Naive thymus-derived CD8-positive, alpha-beta T cell (primary cell): ENCODE measurements around the gene RASA3. TPM values are rescaled to one million over a fixed set of nuclear protein-coding genes. Genes with fewer than 3 reads are reported as not detected.

Source experiments
- ATAC-seq, 2 donors: fragments of 150-1000 bp; cut with Tn5 transposase in 1 of 2; sonication (Bioruptor Pico), chemical (Tn5 transposase) in 1 of 2; 1 replicate in 1 of 2; 2 replicates in 1 of 2; pipeline ENCODE4 v1.10.0; 2021; ENCODE audit warnings: mild to moderate bottlenecking in 2 of 2, moderate library complexity in 2 of 2
- POLR2A ChIA-PET: fragments of 350-600 bp; sonication (Branson Sonifier 250); formaldehyde crosslinking; loops from one replicate; lab custom pipeline; 2021; ENCODE audit warnings: antibody characterized with exemption; lab: Charles Lee
- DNase-seq, 10 donors: peaks; one replicate each; pipeline versions ENCODE4 v3.0.0 to v3.0.0-alpha.2; 2020 to 2022
- H3K27ac Mint-ChIP-seq, 10 donors: one replicate each; pipeline ENCODE4 v1.8.0; 2020 to 2022; ENCODE audit warnings: mild to moderate bottlenecking in 10 of 10, mixed read lengths in 10 of 10, moderate library complexity in 4 of 10, inconsistent platforms in 1 of 10
- H3K27me3 Mint-ChIP-seq, 5 donors: one replicate each; pipeline ENCODE4 v1.8.0; 2021 to 2022; ENCODE audit warnings: mixed read lengths in 5 of 5
- H3K36me3 Mint-ChIP-seq, 3 donors: one replicate each; pipeline ENCODE4 v1.8.0; 2020 to 2022; ENCODE audit warnings: mixed read lengths in 3 of 3, mild to moderate bottlenecking in 2 of 3, inconsistent platforms in 1 of 3
- H3K4me1 Mint-ChIP-seq, 4 donors: one replicate each; pipeline ENCODE4 v1.8.0; 2021 to 2022; ENCODE audit warnings: mixed read lengths in 4 of 4
- H3K4me3 Mint-ChIP-seq, 10 donors: one replicate each; pipeline ENCODE4 v1.8.0; 2020 to 2022; ENCODE audit warnings: mild to moderate bottlenecking in 10 of 10, mixed read lengths in 10 of 10, moderate library complexity in 6 of 10, inconsistent platforms in 1 of 10
- H3K9me3 Mint-ChIP-seq, 9 donors: one replicate each; pipeline ENCODE4 v1.8.0; 2020 to 2022; ENCODE audit warnings: mixed read lengths in 9 of 9, mild to moderate bottlenecking in 3 of 9, inconsistent platforms in 1 of 9, moderate library complexity in 1 of 9
- polyA plus RNA-seq, 3 donors: library from polyadenylated mRNA; unstranded; fragments of 300-500 nt; fragmentation: Illumina TruSeq; gene quantifications; one replicate each; pipeline ENCODE4 v1.2.3, GENCODE V29; 2021
- total RNA-seq, 8 experiments: library from RNA in 2 of 8; stranded (reverse) in 2 of 8; gene quantifications; one replicate each; pipeline ENCODE4 v1.2.3 and lab custom pipeline; 2021 to 2026

Gene RASA3
- total and polyA plus RNA-seq, 5 experiments from 2014 or later = 62.2 to 196 (median 169) TPM

DNA sequence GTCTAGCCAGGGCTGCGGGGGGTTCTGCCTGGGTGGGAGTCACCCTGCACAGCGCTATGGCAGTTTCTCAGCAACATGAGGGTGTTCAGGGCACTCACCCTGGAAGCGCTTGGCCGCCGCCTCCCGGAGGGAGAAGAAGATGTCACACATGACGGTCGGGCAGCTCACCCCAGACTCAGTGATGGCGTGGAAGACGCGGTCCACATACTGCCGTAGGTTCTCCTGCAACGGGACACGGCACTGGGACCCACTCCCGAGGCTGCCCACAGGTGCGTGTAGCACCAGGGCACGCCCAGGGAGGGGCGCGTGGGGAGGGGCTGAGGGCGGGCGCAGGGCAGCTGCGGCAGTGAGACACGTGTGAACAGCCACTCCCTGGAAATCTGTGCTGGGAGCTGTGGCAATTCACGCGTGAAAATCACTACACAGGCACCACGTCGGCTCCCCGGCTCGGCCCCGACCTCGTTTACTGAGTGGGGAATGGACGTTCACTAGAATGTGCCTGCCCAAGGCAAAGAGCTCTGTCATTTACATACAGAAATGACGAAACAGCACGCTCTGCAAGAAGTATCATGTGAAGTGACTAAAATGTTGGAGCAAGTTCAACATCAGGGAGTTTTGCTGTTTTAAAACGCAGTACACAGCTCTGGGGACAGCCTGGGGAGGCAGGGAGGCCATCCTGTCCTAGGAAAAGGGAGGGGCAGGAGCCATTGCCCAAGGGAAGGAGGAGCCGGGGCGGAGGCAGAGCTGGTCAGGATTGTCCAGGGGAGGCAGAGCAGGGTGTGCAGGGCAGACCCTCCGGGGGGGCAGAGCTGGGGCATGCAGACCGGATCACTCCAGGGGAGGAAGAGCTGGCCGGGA, 117.1 kb downstream of the RASA3 start:
- peak overlapping the region in 4 of 10 donors; percentile 14 to 86 (median 48) for H3K27ac Mint-ChIP-seq
- peak overlapping the region in 1 of 10 donors; percentile 12 for H3K4me3 Mint-ChIP-seq
- no peaks in the 10 kb centered on the region for H3K27me3 Mint-ChIP-seq
- H3K36me3 Mint-ChIP-seq = peaks cover 6 to 46% (median 14%) of the 10 kb centered on the region in 3 donors
- peaks cover 3 to 8% (median 7%) of the 10 kb centered on the region in 4 donors for H3K4me1 Mint-ChIP-seq
- DNase-seq (peak in 1 of 10 donors; percentile 51), ATAC-seq (no peak)
- H3K9me3 Mint-ChIP-seq = peaks cover 0 to 3% (median 0%) of the 10 kb centered on the region in 9 donors
- POLR2A ChIA-PET = interaction anchor here (0.6 to 1.3 kb wide), 4 partner anchors 80 to 212 kb away, joined by 3 to 4 read pairs (median 3); no protein-coding TSS in a partner anchor

DNA sequence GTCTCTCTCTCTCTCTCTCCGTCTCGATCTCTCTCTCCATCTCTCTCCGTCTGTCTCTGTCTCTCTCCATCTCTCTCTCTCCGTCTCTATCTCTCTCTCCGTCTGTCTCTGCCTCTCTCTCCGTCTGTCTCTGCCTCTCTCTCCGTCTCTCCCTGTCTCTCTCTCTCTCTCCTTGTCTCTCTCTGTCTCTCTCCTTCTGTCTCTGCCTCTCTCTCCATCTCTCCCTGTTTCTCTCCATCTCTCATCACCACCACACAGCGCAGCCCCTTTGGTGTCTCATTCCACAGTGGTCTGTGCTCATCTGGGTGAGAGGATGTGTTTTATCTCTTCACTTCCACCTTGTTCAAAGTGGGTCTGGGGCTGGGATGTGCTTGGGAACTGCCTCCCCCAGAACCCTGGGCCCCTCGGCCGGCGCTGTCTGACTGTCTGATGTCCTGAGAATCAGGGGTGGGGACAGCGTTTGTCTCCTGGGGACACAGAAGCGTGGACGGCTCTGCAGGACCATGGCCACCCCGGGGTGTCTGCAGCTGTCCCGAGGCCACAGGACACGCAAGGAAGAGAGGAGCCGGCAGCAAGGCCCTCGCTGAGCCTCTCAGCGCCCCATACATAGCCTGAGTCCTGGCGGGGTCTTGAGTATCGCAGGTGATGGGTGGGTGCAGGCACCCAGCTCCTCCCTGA, 118.3 kb downstream of the RASA3 start:
- Mint-ChIP-seq H3K9me3 (peaks cover 0 to 3% (median 0%) of the 10 kb centered on the region in 9 donors), H3K4me1 (peaks cover 3 to 8% (median 7%) of the 10 kb centered on the region in 4 donors), H3K36me3 (peaks cover 6 to 53% (median 19%) of the 10 kb centered on the region in 3 donors), H3K27me3 (no peaks in the 10 kb centered on the region), H3K27ac (no peak overlapping the region), H3K4me3 (no peak overlapping the region)
- DNase-seq (no peak), ATAC-seq (no peak)
- POLR2A ChIA-PET = interaction anchor here (1.0 kb wide), 1 partner anchor 117 kb away, joined by 3 read pairs; no protein-coding TSS in a partner anchor

DNA sequence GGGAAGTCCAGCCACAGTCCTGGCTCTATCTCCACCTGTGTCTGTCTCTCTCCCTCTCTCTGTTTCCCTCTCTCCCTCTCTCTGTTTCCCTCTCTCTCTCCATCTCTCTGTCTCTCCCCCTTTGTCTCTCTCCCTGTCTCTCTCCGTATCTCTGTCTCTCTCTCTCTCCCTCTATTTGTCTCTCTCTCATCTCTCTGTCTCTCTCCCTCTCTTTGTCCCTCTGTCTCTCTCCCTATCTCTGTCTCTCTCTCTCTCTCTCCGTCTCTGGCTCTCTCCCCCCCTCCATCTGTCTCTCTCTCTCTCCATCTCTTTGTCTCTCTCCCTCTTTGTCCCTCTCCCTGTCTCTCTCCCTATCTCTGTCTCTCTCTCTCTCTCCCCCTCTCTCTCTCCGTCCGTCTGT, 119.1 kb downstream of the RASA3 start:
- H3K4me1 Mint-ChIP-seq = peaks cover 3 to 7% (median 6%) of the 10 kb centered on the region in 4 donors
- DNase-seq (no peak), ATAC-seq (no peak)
- peaks cover 0 to 3% (median 0%) of the 10 kb centered on the region in 9 donors for H3K9me3 Mint-ChIP-seq
- H3K27me3 Mint-ChIP-seq = no peaks in the 10 kb centered on the region
- H3K4me3 Mint-ChIP-seq = no peak overlapping the region
- no peak overlapping the region for H3K27ac Mint-ChIP-seq
- POLR2A ChIA-PET = no interaction called here
- H3K36me3 Mint-ChIP-seq = peaks cover 6 to 52% (median 21%) of the 10 kb centered on the region in 3 donors

DNA sequence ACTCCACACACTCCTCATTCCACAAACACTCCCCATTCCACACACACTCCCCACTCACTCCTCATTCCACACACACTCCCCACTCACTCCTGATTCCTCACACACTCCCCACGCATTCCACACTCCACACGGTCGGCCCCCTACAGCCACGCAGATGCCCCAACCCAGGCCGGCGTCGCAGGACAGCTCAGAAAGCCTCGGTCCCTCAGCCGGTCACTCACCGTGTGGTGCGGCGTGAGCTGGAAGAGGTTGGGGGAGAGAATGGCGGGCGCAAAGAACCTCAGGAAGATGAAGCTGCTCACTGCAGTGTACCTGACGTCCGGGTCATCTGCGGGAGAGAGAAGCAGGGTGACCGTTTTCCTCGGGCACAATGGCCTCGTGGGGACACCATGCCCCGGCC, 119.5 kb downstream of the RASA3 start:
- Mint-ChIP-seq H3K27ac (no peak overlapping the region), H3K36me3 (peaks cover 6 to 47% (median 21%) of the 10 kb centered on the region in 3 donors), H3K4me1 (peaks cover 3 to 7% (median 6%) of the 10 kb centered on the region in 4 donors), H3K4me3 (no peak overlapping the region), H3K27me3 (no peaks in the 10 kb centered on the region), H3K9me3 (peaks cover 0 to 3% (median 0%) of the 10 kb centered on the region in 9 donors)
- DNase-seq = peak in 1 of 10 donors; percentile 15
- no peak for ATAC-seq
- POLR2A ChIA-PET = interaction anchor here (0.6 kb wide), 1 partner anchor 9 kb away, joined by 3 read pairs; no protein-coding TSS in a partner anchor

DNA sequence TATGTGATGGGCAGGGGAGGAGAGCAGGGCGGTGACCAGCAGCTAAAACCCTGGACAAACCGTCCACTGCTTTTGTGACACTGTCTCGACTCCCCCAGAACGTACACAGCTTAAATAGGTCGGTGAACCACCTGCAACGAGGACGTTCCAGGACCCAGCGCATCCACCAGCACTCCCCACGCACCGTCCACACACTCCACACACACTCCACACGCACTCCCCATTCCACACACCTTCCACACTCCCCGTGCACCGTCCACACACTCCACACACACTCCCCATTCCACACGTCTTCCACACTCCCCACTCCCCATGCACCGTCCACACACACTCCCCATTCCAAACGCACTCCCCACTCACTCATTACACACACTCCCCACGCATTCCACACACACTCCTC, 120.3 kb downstream of the RASA3 start:
- Mint-ChIP-seq H3K27me3 (no peaks in the 10 kb centered on the region), H3K27ac (no peak overlapping the region), H3K4me1 (peaks cover 3 to 8% (median 7%) of the 10 kb centered on the region in 4 donors), H3K4me3 (no peak overlapping the region), H3K36me3 (peaks cover 6 to 43% (median 21%) of the 10 kb centered on the region in 3 donors), H3K9me3 (peaks cover 0 to 4% (median 0%) of the 10 kb centered on the region in 9 donors)
- DNase-seq (peak in 1 of 10 donors; percentile 58), ATAC-seq (no peak)
- POLR2A ChIA-PET = interaction anchor here (0.7 to 1.1 kb wide), 3 partner anchors 13 to 926 kb away, joined by 3 read pairs; no protein-coding TSS in a partner anchor

DNA sequence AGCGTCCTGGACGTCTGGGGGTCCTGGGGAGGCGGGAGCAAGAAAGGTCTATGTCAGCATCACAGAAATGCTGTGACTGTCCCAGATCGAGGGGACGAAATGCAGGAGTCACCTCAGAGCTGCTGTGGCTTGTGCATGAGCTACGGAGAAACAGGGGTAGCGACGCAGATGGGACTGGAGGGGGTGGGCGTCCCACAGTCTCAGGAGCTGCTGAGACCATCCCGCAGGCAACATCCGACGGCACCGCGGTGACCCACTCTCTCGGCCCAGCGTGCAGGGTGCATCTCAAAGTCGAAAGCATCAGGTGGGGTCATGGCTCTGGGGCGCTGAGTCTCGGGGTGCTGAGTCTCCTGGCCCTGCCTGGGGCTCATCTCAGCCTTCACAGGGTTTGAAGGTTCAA, 121.2 kb downstream of the RASA3 start:
- Mint-ChIP-seq H3K4me1 (peaks cover 3 to 7% (median 6%) of the 10 kb centered on the region in 4 donors), H3K27ac (peak overlapping the region in 9 of 10 donors; percentile 7 to 90 (median 77)), H3K27me3 (no peaks in the 10 kb centered on the region), H3K36me3 (peaks cover 6 to 34% (median 15%) of the 10 kb centered on the region in 3 donors), H3K4me3 (peak overlapping the region in 8 of 10 donors; percentile 7 to 58 (median 32)), H3K9me3 (peaks cover 0 to 4% (median 0%) of the 10 kb centered on the region in 9 donors)
- DNase-seq = peak in 1 of 10 donors; percentile 57
- POLR2A ChIA-PET = interaction anchor here (0.8 to 1.1 kb wide), 2 partner anchors 14 to 209 kb away, joined by 3 read pairs; no protein-coding TSS in a partner anchor
- ATAC-seq = peak; percentile 10 to 21

DNA sequence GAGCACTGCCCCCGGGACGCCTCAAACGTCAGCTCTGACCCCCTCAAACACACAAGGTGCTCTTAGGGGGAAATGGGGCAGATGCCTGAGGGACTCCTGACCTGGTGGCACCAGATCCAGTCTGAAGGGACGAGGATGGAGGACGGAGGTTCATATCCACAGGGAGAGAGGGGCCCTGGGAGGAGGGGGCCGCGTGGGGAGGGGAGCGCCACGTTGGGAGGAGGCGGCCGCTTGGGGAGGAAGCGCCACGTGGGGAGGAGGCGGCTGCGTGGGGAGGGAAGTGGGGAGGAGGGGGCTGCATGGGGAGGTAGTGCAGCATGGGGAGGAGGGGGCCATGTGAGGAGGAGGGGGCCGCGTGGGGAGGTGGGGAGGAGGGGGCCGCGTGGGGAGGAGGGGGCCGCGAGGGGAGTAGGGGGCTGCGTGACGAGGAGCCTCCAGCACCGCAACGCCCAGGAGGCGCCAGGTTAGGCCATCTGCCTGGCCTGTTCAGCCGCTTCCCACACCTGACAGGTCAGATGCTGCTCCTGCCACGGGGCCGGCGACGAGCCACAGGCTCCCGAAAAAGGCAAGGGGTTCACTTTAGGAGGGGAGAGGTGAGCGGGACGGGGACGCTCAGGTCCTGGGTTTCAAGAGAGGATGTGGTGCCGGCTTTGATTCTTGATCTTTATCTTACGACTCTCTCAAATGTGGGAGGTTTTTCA, 121.9 kb downstream of the RASA3 start:
- Mint-ChIP-seq H3K4me3 (peak overlapping the region in 5 of 10 donors; percentile 10 to 58 (median 35)), H3K4me1 (peaks cover 3 to 7% (median 6%) of the 10 kb centered on the region in 4 donors), H3K27ac (peak overlapping the region; percentile 7 to 90 (median 77)), H3K27me3 (no peaks in the 10 kb centered on the region), H3K9me3 (peaks cover 0 to 4% (median 0%) of the 10 kb centered on the region in 9 donors), H3K36me3 (peaks cover 6 to 28% (median 14%) of the 10 kb centered on the region in 3 donors)
- DNase-seq = peak in 8 of 10 donors; percentile 14 to 64 (median 37)
- POLR2A ChIA-PET = no interaction called here
- peak; percentile 51 to 81 for ATAC-seq

DNA sequence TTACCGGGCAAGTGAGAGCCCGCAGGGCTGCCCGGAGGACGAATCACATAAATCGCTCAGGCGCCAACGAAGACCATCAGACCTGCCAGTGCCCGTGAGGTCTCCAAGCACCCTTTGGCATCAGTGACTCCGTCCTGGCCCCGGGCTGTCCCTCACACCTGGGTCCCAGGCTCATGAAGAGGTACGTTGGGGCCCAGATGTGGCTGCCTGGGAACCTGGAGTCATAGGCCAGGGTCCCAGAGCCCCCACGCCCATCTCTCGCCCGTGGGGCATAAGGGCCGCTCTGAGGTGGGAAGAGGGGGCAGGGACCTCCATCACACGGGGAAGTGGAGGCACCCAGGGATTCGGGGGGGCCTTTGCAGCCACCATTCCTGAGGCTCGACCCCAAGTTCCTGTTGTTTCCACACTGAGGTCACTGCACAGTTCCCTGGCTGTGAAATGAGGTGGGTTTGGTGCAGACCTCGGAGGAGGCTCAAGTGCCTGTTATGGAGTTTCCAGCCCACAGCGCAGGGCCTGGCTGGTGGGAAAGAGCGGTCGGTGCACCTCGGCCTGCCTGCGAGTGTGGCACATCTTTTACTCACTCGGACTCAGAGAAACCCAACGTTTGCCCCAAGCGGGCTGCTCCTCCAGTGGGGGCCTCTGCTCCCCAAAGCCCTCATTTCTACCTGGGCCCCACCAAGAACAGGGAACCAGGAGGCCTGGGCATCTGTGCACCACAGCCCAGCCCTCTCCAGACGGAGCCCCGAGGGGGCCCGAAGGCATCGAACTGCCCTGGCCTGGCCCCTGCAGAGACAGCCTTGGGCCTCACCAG, 122.6 kb downstream of the RASA3 start:
- no peaks in the 10 kb centered on the region for H3K27me3 Mint-ChIP-seq
- H3K4me3 Mint-ChIP-seq = no peak overlapping the region
- ATAC-seq = no peak
- H3K4me1 Mint-ChIP-seq = peaks cover 3 to 11% (median 7%) of the 10 kb centered on the region in 4 donors
- DNase-seq = peak in 1 of 10 donors; percentile 35
- H3K36me3 Mint-ChIP-seq = peaks cover 6 to 28% (median 14%) of the 10 kb centered on the region in 3 donors
- POLR2A ChIA-PET = no interaction called here
- H3K27ac Mint-ChIP-seq = peak overlapping the region in 4 of 10 donors; percentile 19 to 73 (median 44)
- H3K9me3 Mint-ChIP-seq = peaks cover 0 to 4% (median 0%) of the 10 kb centered on the region in 9 donors

DNA sequence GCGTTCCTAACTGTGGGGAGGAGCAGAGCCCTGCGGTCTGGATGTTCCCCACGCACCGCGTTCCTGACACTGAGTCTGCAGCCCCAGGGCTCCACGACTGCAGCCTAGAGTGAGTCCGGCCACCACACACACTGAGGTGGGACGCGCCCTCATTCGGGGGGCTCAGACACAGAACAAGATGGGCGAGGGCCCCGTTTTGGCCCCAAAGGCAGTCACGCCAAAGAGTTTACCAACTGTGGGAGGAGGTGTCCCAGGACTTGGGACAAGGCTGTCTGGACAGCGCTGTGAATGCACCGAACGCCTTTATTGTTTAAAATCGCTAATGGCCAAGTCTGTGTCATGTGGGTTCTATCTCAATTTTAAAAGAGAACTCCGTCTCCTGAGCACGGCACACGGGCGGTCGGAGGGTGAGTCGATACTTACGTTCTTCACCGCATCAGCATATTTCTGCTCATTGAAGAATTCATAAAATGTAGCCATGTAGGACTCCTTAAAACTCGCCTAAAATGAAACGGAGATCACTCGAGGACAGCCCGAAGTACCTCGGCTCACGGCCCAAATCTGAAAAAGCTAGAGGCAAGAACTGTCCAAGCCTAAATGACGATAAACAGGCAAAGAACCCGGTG, 123.3 kb downstream of the RASA3 start:
- H3K4me3 Mint-ChIP-seq = peak overlapping the region in 1 of 10 donors; percentile 39
- peaks cover 3 to 16% (median 7%) of the 10 kb centered on the region in 4 donors for H3K4me1 Mint-ChIP-seq
- peaks cover 0 to 6% (median 0%) of the 10 kb centered on the region in 9 donors for H3K9me3 Mint-ChIP-seq
- POLR2A ChIA-PET = no interaction called here
- peaks cover 6 to 32% (median 14%) of the 10 kb centered on the region in 3 donors for H3K36me3 Mint-ChIP-seq
- no peaks in the 10 kb centered on the region for H3K27me3 Mint-ChIP-seq
- ATAC-seq = no peak
- H3K27ac Mint-ChIP-seq = peak overlapping the region in 6 of 10 donors; percentile 10 to 73 (median 38)
- peak in 1 of 10 donors; percentile 59 for DNase-seq

DNA sequence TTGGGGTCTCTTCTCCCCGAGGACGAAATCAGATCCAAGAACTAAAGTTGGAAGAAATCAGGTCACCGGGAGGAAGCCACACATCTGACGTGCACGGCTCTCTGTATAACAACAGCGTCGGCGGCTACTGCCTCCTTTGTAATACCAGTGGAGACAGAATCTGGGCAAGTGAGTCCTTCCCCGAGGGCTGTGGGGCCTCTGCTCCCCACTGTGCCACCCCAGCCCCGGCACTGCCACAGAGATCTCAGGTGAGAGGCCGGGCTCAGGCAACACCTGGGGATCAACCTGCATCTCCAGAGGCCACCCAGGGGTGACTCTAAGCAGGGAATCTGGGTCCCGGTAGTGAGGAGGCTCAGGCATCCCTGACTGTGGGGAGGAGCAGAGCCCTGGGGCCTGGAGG, 124.9 kb downstream of the RASA3 start:
- H3K36me3 Mint-ChIP-seq = peaks cover 6 to 36% (median 14%) of the 10 kb centered on the region in 3 donors
- H3K9me3 Mint-ChIP-seq = peaks cover 0 to 6% (median 0%) of the 10 kb centered on the region in 9 donors
- POLR2A ChIA-PET = no interaction called here
- H3K4me1 Mint-ChIP-seq = peaks cover 3 to 16% (median 7%) of the 10 kb centered on the region in 4 donors
- DNase-seq = peak in 1 of 10 donors; percentile 43
- H3K27me3 Mint-ChIP-seq = no peaks in the 10 kb centered on the region
- H3K4me3 Mint-ChIP-seq = peak overlapping the region in 1 of 10 donors; percentile 43
- H3K27ac Mint-ChIP-seq = peak overlapping the region in 1 of 10 donors; percentile 83
- ATAC-seq = no peak
